M059J (cell line): ENCODE results near the gene MYH11. TPM values are rescaled to one million over a fixed set of nuclear protein-coding genes. Genes with fewer than 3 reads are reported as not detected.

Experiments used
- DNase-seq: peaks from one replicate; pipeline ENCODE4 v3.0.0-alpha.2; 2012; ENCODE audit warnings: low read depth
- total RNA-seq: library from RNA; depleted of rRNA; stranded (reverse); fragments of >200 nt; shearing (Covaris generic); gene quantifications from 2 replicates; pipeline ENCODE4 v1.2.3, GENCODE V29; 2014; rRNA removed

MYH11 gene
- not detected in 2 replicates for total RNA-seq

- DNase-seq, result no peak
Measured at GRCh38 chr16:15856901-15857698, at the start of gene MYH11. MYH11 (minus strand) TSS chr16:15857028; CDS start chr16:15838252, 18,776 bp downstream.

DNA sequence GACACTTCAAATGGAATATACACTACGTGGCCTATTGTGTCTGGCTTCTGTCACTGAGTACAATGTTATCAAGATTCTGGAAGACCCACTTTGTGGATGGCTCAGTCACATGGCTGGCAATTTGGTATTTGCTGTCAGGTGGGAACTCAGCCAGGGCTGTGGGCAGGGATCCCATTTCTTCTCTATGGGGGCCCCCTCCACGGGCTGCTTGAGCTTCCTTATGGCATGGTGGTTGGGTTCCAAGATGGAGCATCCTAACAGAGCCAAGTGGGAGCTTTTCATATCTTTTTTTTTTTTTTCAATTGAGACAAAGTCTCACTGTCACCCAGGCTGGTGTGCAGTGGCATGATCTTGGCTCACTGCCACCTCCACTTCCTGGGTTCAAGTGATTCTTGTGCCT, 49.6 kb upstream of the MYH11 start:
- DNase-seq, result no peak

DNA sequence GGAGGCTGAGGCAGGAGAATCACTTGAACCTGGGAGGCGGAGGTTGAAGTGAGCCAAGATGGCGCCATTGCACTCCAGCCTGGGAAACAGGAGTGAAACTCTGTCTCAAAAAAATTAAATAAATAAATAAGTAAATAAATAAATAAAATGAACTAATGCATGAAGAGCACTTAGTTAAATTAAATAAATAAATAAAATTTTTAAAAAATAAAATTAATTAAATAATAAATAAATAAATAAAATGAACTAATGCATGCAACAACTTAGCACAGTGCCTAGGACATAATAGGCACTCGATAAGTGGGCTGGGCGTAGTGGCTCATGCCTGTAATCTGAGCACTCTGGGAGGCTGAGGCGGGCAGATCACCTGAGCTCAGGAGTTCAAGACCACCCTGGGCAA, 47.1 kb upstream of the MYH11 start:
- DNase-seq, result no peak

GRCh38 chr16:15900901-15901500, 44.2 kb upstream of the MYH11 start:
- no peak for DNase-seq

GRCh38 chr16:15900357-15900756, 43.5 kb upstream of the MYH11 start:
- DNase-seq, result no peak

GRCh38 chr16:15899538-15900100, 42.8 kb upstream of the MYH11 start:
- DNase-seq, result peak; percentile 98

GRCh38 chr16:15898654-15899053, 41.8 kb upstream of the MYH11 start:
- DNase-seq, result no peak

- DNase-seq, result peak; percentile 60
Measured at GRCh38 chr16:15897834-15898254, 41.0 kb upstream of the MYH11 start.

GRCh38 chr16:15897121-15897780, 40.4 kb upstream of the MYH11 start:
- peak; percentile 10 for DNase-seq

DNA sequence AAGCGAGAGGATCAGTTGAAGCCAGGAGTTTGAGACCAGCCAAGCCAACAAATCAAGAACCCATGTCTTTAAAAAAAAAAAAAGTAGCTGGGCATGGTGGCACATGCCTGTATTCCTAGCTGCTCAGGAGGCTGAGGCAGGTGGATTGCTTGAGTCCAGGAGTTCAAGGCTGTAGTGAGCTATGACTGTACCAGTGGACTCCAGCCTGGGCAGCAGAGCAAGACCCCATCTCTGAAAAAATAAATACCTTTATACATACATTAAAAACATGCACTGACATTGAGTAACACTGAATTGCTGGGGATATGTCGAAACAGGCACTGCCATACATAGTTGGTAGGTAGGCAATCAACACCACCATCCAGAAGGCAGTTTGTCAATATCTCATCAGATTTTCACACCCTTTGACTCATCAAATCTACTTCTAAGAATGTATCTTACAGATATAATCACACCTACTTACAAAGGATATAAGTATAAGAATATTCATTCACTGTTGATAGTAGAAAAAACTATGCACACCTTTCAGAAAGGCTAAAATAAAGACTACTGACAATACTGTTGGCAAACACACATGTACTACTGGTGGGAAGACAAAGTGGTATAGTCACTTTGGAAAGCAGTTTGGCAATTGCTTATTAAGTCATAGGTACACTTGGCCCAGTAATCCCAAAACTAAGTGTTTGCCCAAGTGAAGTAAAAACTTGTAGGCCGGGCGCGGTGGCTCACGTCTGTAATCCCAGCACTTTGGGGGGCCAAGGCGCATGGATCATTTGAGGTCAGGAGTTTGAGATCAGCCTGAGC, 37.9 kb upstream of the MYH11 start:
- DNase-seq, result no peak

DNA sequence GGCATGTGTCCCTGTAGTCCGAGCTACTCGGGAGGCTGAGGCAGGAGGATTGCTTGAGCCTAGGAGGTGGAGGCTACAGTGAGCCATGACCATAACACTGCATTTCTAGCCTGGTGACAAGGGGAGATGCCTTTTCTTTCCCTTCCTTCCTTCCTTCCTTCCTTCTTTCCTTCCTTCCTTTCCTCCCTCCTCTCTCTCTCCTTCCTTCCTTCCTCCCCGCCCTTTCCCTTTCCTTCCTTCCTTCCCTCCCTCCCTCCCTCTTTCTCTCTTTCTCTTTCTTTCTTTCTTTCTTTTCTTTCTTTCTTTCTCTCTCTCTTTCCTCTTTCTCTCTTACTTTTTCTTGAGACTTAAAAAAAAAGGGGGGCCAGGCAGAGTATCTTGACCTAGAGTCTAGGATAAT, 34.7 kb upstream of the MYH11 start:
- DNase-seq, result no peak

DNA sequence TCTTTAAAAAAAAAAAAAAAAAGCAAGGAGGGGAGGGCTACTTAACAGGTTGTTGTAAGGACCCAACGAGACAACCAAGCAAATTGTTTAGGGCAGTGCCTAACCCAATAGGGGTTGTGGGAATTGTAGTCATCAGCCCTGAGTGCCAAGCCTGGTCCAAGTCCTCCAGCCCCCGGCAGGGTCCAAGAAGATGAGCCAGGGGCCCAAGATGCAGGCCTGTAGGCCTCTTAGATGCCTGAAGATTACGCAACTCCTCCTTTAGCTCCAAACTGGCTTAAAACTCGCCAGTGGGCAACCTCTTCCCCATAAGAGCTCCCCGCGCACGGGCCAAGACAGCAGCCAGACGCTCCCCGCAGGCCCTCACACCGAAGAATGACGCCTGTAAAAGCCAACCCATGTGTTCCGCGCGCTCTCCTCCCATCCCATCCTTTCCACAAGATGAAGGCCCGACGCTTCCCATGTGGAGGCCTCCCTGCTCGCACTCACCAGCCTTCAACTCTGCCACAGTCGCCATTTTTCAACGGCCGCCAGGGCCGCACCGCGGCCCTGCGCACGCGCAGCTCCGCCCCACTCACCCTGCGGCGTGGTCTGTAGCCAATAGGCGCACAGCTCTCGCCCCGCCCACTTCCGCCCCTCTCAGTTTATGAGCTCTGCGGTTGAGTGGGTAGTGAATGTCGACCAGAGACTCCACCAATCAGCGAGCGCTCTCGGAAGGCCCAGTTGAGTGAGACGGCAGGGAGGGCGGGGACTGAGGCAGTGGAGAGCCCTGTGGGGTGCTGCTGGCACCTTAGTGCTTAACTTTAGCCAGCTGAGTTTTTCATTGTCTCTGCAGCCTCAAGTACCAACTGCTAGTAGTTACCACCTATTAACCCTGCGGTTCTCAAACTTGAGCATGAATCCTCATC, 31.5 kb upstream of the MYH11 start, which contains the start of gene CEP20:
TSS of gene CEP20 (minus strand) at position 532 of the 905 bp plus-strand sequence. CDS start at position 514, 18 bp downstream.
- DNase-seq, result peak; percentile 99

DNA sequence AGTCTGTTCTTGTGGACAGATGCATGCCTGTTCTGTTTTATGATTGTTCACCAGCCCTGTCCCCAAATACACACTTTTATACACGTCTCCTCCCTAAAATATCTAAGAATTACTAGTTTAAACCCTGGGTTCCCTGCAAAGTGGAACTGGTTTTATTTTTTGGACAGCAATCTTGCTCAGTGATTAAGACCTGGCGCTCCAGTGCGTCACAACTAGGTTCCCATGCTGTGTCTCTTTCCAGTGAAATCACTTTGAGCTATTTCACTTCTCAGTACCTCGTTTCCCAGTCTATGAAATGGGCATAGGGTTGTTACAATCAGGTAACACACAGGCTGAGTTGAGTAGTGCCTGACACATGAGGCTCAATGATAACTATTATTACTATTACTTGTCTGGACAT, 30.5 kb upstream of the MYH11 start:
- no peak for DNase-seq

GRCh38 chr16:15886078-15886477, 29.2 kb upstream of the MYH11 start:
- no peak for DNase-seq

DNA sequence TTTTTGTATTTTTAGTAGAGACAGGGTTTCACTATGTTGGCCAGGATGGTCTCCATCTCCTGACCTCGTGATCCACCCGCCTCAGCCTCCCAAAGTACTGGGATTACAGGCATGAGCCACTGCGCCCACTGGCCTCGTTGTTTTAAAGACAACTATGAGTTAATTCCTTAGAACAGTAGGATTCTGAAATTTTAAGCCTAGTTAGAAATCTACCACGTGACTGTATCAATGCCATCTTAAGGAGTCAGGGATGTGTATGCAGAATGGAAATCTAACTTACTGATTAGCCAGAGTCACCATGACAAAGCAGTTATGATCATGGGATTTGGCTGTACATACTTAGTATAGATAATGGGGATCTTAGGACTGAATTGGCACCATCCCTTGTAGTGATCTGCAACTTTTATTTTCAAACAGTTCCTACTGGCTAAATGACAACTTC, 28.8 kb upstream of the MYH11 start:
- no peak for DNase-seq

DNA sequence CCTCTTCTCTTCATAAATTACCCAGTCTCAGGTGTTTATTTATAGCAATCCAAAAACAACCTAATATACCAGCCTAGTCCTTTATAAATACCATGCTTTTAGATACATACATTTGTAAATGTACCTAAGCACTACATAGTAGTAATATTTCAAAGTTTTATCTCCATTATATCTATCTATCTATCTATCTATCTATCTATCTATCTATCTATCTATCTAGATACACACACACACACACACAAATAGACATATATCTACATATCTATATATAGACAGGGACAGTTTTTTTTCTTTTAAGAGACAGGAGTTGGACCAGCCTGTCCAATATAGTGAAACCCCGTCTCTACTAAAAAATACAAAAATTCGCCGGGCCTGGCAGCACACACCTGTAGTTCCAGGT, 25.7 kb upstream of the MYH11 start:
- no peak for DNase-seq

GRCh38 chr16:15881794-15882379, 25.1 kb upstream of the MYH11 start:
- DNase-seq, result no peak

DNA sequence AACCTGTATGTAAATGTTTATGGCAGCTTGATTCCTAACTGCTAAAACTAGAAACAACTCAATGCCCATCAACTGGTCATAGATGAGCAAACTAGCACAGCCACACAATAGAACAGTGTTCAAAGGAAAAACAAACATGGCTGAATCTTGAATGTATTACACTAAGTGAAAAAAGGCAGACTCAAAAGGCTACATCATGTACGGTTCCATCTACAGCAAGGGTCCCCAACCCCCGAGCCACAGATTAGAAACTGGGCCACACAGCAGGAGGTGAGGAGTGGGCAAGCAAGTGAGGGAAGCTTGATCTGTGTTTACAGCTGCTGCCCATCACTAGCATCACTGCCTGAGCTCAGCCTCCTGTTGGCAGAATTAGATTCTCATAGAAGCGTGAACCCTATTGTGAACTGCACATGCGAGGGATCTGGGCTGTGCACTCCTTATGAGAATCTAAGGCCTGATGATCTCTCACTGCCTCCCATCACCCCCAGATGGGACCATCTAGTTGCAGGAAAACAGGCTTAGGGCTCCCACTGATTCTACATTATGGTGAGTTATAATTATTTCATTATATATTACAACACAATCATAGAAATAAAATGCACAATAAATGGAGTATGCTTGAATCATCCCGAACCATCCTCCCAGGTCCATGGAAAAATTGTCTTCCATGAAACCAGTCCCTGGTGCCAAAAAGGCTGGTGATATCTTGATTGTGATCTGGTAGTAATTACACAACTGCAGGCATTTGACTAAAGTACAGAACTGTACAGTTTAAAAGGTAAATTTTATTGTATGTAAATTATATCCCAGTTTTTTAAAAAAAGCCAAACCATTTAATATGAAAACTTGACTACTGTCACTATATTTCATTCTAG, 23.8 kb upstream of the MYH11 start:
- no peak for DNase-seq

- DNase-seq, result peak; percentile 83
Measured at GRCh38 chr16:15879255-15879811, 22.5 kb upstream of the MYH11 start.
